Natural killer cell (primary cell): ENCODE measurements around the gene EEF1A2. TPM values are rescaled to one million over a fixed set of nuclear protein-coding genes. Genes with fewer than 3 reads are reported as not detected.

Source experiments
- ATAC-seq, 3 donors: fragments of 150-1000 bp in 2 of 3; fragments of 200-7000 bp in 1 of 3; cut with Tn5 transposase; 1 replicate in 1 of 3; 2 replicates in 2 of 3; pipeline ENCODE4 v1.10.0; 2021; ENCODE audit warnings: mild to moderate bottlenecking in 2 of 3, moderate library complexity in 2 of 3
- DNase-seq, 2 donors: peaks; one replicate each; pipeline versions ENCODE4 v3.0.0 to v3.0.0-alpha.2; 2013 to 2021; ENCODE audit warnings: mixed read lengths in 1 of 2
- H3K27ac ChIP-seq: one replicate; pipeline ENCODE4 v1.5.1; 2013; ENCODE audit warnings: mild to moderate bottlenecking, low read length
- H3K27me3 ChIP-seq: one replicate; pipeline ENCODE4 v1.6.1; 2013; ENCODE audit warnings: low read length; ENCODE audit not compliant: control insufficient read depth, insufficient read depth
- H3K36me3 ChIP-seq: one replicate; pipeline ENCODE4 v1.6.1; 2013; ENCODE audit warnings: low read length; ENCODE audit not compliant: control insufficient read depth, insufficient read depth
- H3K4me1 ChIP-seq: one replicate; pipeline ENCODE4 v1.6.1; 2013; ENCODE audit warnings: low read length; ENCODE audit not compliant: control insufficient read depth, insufficient read depth
- H3K4me3 ChIP-seq: one replicate; pipeline ENCODE4 v1.5.1; 2013; ENCODE audit warnings: low read length
- H3K9me3 ChIP-seq: one replicate; pipeline ENCODE4 v1.6.1; 2013; ENCODE audit warnings: low read length; ENCODE audit not compliant: control insufficient read depth, insufficient read depth
- H3K27ac Mint-ChIP-seq, 2 donors: one replicate each; pipeline ENCODE4 v1.8.0; 2022; ENCODE audit warnings: mild to moderate bottlenecking in 2 of 2, mixed read lengths in 2 of 2, moderate library complexity in 1 of 2
- H3K27me3 Mint-ChIP-seq, 2 donors: one replicate each; pipeline ENCODE4 v1.8.0; 2022; ENCODE audit warnings: low read depth in 2 of 2, mixed read lengths in 2 of 2
- H3K36me3 Mint-ChIP-seq: one replicate; pipeline ENCODE4 v1.8.0; 2022; ENCODE audit warnings: mixed read lengths
- H3K4me1 Mint-ChIP-seq, 2 donors: one replicate each; pipeline ENCODE4 v1.8.0; 2022; ENCODE audit warnings: mixed read lengths in 2 of 2
- H3K4me3 Mint-ChIP-seq: one replicate; pipeline ENCODE4 v1.8.0; 2022; ENCODE audit warnings: mild to moderate bottlenecking, moderate library complexity, mixed read lengths
- H3K9me3 Mint-ChIP-seq, 2 donors: one replicate each; pipeline ENCODE4 v1.8.0; 2022; ENCODE audit warnings: mixed read lengths in 2 of 2
- CTCF ChIP-seq: fragments of 200-600 bp; IDR thresholded peaks from one replicate; pipeline ENCODE4 v1.8.0; 2022; ENCODE audit warnings: antibody characterized with exemption
- WGBS: methylation state at CpG from one replicate; pipeline ENCODE4 v1.1.7; 2013; ENCODE audit warnings: missing lambda C conversion rate; ENCODE audit not compliant: insufficient coverage; 5-methylcytosine and 5-hydroxymethylcytosine counted together
- intact Hi-C: fragments of 100-400 bp; cut with micrococcal nuclease; formaldehyde crosslinking; loops from one replicate; pipeline ENCODE4 v1.14.2; 2022
- total RNA-seq, 4 donors: library from RNA; stranded (reverse); fragments of 120-200 nt in 1 of 4; gene quantifications; one replicate each; pipeline versions ENCODE4 v1.2.3 to v1.2.4, GENCODE V29; 2013 to 2022

The EEF1A2 gene
- total RNA-seq, 3 donors from 2014 or later (not counting 1 experiment from before 2014, with no cell fraction given): 0.14 to 0.86 (median 0.35) TPM

GRCh38 chr20:63520934-63521601 is 22.2 kb upstream of the EEF1A2 start:
- Mint-ChIP-seq H3K36me3 (no peaks in the 10 kb centered on the region), H3K4me3 (peak overlapping the region; percentile 83), H3K27ac (peak overlapping the region in 1 of 2 donors; percentile 81), H3K4me1 (peaks cover 0 to 17% of the 10 kb centered on the region in 2 donors), H3K9me3 (peaks cover 0 to 2% of the 10 kb centered on the region in 2 donors), H3K27me3 (peaks cover 0 to 4% of the 10 kb centered on the region in 2 donors)
- DNase-seq (peak; percentile 78 to 81), ATAC-seq (peak; percentile 63 to 79 (median 67))
- Histone ChIP-seq H3K4me3 (peak overlapping the region; percentile 65), H3K4me1 (peaks cover 23% of the 10 kb centered on the region), H3K27ac (peak overlapping the region; percentile 56), H3K27me3 (peaks cover 4% of the 10 kb centered on the region), H3K36me3 (peaks cover 6% of the 10 kb centered on the region), H3K9me3 (peaks cover 7% of the 10 kb centered on the region)
- intact Hi-C loops: no loop called here
- no peak for TF ChIP-seq CTCF
- WGBS: 1% methylated on average over 68 of the region's 68 CpGs

- H3K27ac ChIP-seq: peak within 1 kb of the TSS; percentile 56
- intact Hi-C loops: no loop called here
- peaks cover 6% of the 10 kb centered on the region for H3K36me3 ChIP-seq
- DNase-seq: peak; percentile 87 to 94
- peak; percentile 85 to 96 (median 86) for ATAC-seq
- H3K9me3 ChIP-seq: peaks cover 7% of the 10 kb centered on the region
- H3K4me3 Mint-ChIP-seq: peak within 1 kb of the TSS; percentile 83
- H3K27me3 ChIP-seq: peaks cover 4% of the 10 kb centered on the region
- peaks cover 23% of the 10 kb centered on the region for H3K4me1 ChIP-seq
- peak within 1 kb of the TSS; percentile 66 for H3K4me3 ChIP-seq
- H3K27me3 Mint-ChIP-seq: peaks cover 0 to 4% of the 10 kb centered on the region in 2 donors
- H3K9me3 Mint-ChIP-seq: peaks cover 0 to 2% of the 10 kb centered on the region in 2 donors
- peaks cover 0 to 17% of the 10 kb centered on the region in 2 donors for H3K4me1 Mint-ChIP-seq
- peak within 1 kb of the TSS in 1 of 2 donors; percentile 81 for H3K27ac Mint-ChIP-seq
- under 1% methylated on average over 64 of the region's 64 CpGs for WGBS
- no peaks in the 10 kb centered on the region for H3K36me3 Mint-ChIP-seq
- no peak for TF ChIP-seq CTCF
Measured at GRCh38 chr20:63520504-63520933, 21.6 kb upstream of the EEF1A2 start, which contains the start of gene PPDPF. Gene PPDPF (plus strand): TSS chr20:63520765. CDS start chr20:63521309, 544 bp downstream.

- Mint-ChIP-seq H3K27me3 (peaks cover 0 to 4% of the 10 kb centered on the region in 2 donors), H3K4me3 (peak overlapping the region; percentile 76), H3K36me3 (no peaks in the 10 kb centered on the region), H3K9me3 (peaks cover 0 to 2% of the 10 kb centered on the region in 2 donors), H3K4me1 (peaks cover 0 to 17% of the 10 kb centered on the region in 2 donors), H3K27ac (peak overlapping the region in 1 of 2 donors; percentile 81)
- Histone ChIP-seq H3K36me3 (peaks cover 6% of the 10 kb centered on the region), H3K9me3 (peaks cover 7% of the 10 kb centered on the region), H3K4me3 (peak overlapping the region; percentile 66), H3K4me1 (peaks cover 23% of the 10 kb centered on the region), H3K27me3 (peaks cover 4% of the 10 kb centered on the region), H3K27ac (no peak overlapping the region)
- DNase-seq (peak; percentile 61 to 76), ATAC-seq (peak; percentile 36 to 62 (median 53))
- under 1% methylated on average over 72 of the region's 72 CpGs for WGBS
- TF ChIP-seq CTCF: no peak
- intact Hi-C loops: no loop called here
Measured at GRCh38 chr20:63519668-63520503, 21.0 kb upstream of the EEF1A2 start.
